SH-SY5Y (cell line): ENCODE data around the gene EFCAB8.

Source experiments
- GATA2 ChIP-seq: IDR thresholded peaks from 2 replicates; pipeline ENCODE4 v1.6.1; 2011; ENCODE audit warnings: mild to moderate bottlenecking, low read depth, low read length
- GATA3 ChIP-seq: IDR thresholded peaks from 2 replicates; pipeline ENCODE4 v1.6.1; 2011; ENCODE audit warnings: low read depth, mild to moderate bottlenecking, low read length, moderate library complexity

DNA sequence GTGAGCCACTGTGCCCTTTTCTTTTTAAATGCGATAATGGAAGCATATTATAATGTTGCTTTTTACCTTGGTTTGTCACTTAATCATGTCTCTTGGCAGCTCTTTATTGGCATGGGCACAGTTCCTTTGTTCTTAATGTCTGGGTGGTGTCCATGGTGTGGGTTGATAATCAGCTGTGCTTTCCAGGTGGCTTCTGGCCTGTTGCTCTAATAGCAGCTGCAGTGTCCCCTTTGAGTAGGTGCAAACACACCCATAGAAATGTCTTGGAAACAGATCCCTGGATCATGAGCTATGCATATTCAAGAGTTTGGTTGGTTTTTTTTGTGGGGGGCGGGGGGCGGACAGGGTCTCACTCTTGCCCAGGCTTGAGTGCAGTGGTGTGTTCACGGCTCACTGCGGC, 29.9 kb downstream of the EFCAB8 start:
- TF ChIP-seq GATA2 (no peak), GATA3 (no peak)
